Uterus (tissue), 4 donors: ENCODE measurements around the gene TXN2. TPM values are rescaled to one million over a fixed set of nuclear protein-coding genes. Genes with fewer than 3 reads are reported as not detected.

Experiments used
- DNase-seq, 2 donors: peaks; one replicate each; pipeline ENCODE4 v3.0.0-alpha.2; 2019 to 2020
- H3K27ac ChIP-seq, 2 donors: fragments of 200-600 bp; sonication (generic); 1 replicate in 1 of 2; 2 replicates in 1 of 2; pipeline ENCODE4 v1.5.1; 2016 to 2018
- H3K27me3 ChIP-seq, 2 donors: fragments of 200-600 bp; sonication (generic); one replicate each; pipeline ENCODE4 v1.5.1; 2018 to 2019; ENCODE audit warnings: control low read depth in 1 of 2
- H3K36me3 ChIP-seq, 2 donors: fragments of 200-600 bp; sonication (generic); one replicate each; pipeline ENCODE4 v1.5.1; 2019; ENCODE audit warnings: control low read depth in 1 of 2
- H3K4me1 ChIP-seq, 2 donors: fragments of 200-600 bp; sonication (generic); one replicate each; pipeline ENCODE4 v1.5.1; 2018 to 2019; ENCODE audit warnings: control low read depth in 1 of 2
- H3K4me3 ChIP-seq, 2 donors: fragments of 200-600 bp; sonication (generic); 1 replicate in 1 of 2; 2 replicates in 1 of 2; pipeline ENCODE4 v1.5.1; 2018 to 2019; ENCODE audit warnings: mild to moderate bottlenecking in 1 of 2
- H3K9me3 ChIP-seq, 2 donors: fragments of 200-600 bp; sonication (generic); one replicate each; pipeline ENCODE4 v1.5.1; 2019; ENCODE audit warnings: control low read depth in 1 of 2
- POLR2A ChIP-seq, 2 donors: fragments of 450-650 bp; IDR thresholded peaks; one replicate each; pipeline ENCODE4 v1.6.1; 2016; ENCODE audit warnings: antibody characterized with exemption in 2 of 2, mild to moderate bottlenecking in 1 of 2, moderate library complexity in 1 of 2
- intact Hi-C: fragments of 100-400 bp; cut with DNase I; formaldehyde crosslinking; loops from one replicate; pipeline ENCODE4 v1.15.1; 2023; ENCODE audit warnings: low total_unique reads
- small RNA-seq: library from RNA; depleted of rRNA; stranded (forward); fragments of <200 nt; gene quantifications from one replicate; pipeline ENCODE3, GENCODE V24; 2016
- total RNA-seq, 4 donors: library from RNA; depleted of rRNA in 3 of 4; stranded (reverse); fragments of >200 nt in 3 of 4; gene quantifications; one replicate each; pipeline versions ENCODE4 v1.1.0 to v1.2.4, GENCODE V29; 2014 to 2023
- TF ChIP-seq, protein P1 (sequence below), 4 experiments: fragments of 200-600 bp in 2 of 4; fragments of 450-650 bp in 2 of 4; sonication (generic) in 2 of 4; IDR thresholded peaks; one replicate each; pipeline ENCODE4 v1.5.1; 2016 to 2019; ENCODE audit warnings: antibody characterized with exemption in 4 of 4, mild to moderate bottlenecking in 2 of 4, moderate library complexity in 1 of 4
- donor health status: DM: yes; HTN: yes; CAD: no.

Gene TXN2
- total RNA-seq, 4 donors from 2014 or later, result 14.4 to 56.4 (median 17.8) TPM

DNA sequence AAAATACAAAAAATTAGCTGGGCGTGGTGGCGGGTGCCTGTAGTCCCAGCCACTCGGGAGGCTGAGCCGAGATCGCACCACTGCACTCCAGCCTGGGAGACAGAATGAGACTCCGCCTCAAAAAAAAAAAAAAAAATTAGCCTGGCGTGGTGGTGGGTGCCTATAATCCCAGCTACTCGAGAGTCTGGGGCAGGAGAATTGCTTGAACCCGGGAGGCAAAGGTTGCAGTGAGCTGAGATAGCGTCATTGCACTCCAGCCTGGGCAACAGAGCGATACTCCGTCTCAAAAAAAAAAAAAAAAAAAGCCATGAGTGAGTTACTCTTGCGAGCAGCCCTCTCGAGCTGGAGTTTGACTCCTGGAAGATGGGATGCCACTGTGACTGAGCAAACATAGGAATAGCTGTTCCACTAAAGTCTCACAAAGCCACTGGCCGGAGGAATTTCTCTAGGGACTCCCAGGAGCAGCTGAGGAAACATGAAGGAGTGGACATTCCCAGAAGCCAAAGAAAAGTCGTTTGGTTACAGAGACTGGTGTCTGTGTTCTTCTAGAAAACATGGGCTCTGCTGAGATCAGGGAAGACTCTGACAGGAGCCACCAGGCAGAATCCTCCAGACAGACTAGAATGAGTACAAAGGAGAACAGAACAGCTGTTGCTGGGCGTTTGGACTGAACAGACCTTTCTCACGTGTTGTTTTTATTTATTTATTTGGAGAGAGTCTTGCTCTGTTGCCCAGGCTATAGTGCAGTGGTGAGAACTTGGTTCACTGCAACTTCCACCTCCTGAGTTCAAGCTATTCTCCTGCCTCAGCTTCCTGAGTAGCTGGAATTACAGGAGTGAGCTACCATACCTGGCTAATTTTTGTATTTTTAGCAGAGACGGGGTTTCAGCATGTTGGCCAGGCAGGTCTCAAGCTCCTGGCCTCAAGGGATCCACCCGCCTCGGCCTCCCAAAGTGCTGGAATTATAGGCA lies 61.2 kb downstream of the TXN2 start:
- Histone ChIP-seq H3K9me3 (no peaks in the 10 kb centered on the region), H3K4me3 (peak overlapping the region; percentile 14 to 29), H3K27me3 (no peaks in the 10 kb centered on the region), H3K27ac (peak overlapping the region; percentile 90 to 96), H3K36me3 (no peaks in the 10 kb centered on the region), H3K4me1 (no peaks in the 10 kb centered on the region)
- TF ChIP-seq, protein P1, sequence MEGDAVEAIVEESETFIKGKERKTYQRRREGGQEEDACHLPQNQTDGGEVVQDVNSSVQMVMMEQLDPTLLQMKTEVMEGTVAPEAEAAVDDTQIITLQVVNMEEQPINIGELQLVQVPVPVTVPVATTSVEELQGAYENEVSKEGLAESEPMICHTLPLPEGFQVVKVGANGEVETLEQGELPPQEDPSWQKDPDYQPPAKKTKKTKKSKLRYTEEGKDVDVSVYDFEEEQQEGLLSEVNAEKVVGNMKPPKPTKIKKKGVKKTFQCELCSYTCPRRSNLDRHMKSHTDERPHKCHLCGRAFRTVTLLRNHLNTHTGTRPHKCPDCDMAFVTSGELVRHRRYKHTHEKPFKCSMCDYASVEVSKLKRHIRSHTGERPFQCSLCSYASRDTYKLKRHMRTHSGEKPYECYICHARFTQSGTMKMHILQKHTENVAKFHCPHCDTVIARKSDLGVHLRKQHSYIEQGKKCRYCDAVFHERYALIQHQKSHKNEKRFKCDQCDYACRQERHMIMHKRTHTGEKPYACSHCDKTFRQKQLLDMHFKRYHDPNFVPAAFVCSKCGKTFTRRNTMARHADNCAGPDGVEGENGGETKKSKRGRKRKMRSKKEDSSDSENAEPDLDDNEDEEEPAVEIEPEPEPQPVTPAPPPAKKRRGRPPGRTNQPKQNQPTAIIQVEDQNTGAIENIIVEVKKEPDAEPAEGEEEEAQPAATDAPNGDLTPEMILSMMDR (IDR thresholded peaks at IDR 0.05), result no peak
- TF ChIP-seq POLR2A (IDR thresholded peaks at IDR 0.05), result no peak
- no peak for DNase-seq
- intact Hi-C loops, result no loop called here

DNA sequence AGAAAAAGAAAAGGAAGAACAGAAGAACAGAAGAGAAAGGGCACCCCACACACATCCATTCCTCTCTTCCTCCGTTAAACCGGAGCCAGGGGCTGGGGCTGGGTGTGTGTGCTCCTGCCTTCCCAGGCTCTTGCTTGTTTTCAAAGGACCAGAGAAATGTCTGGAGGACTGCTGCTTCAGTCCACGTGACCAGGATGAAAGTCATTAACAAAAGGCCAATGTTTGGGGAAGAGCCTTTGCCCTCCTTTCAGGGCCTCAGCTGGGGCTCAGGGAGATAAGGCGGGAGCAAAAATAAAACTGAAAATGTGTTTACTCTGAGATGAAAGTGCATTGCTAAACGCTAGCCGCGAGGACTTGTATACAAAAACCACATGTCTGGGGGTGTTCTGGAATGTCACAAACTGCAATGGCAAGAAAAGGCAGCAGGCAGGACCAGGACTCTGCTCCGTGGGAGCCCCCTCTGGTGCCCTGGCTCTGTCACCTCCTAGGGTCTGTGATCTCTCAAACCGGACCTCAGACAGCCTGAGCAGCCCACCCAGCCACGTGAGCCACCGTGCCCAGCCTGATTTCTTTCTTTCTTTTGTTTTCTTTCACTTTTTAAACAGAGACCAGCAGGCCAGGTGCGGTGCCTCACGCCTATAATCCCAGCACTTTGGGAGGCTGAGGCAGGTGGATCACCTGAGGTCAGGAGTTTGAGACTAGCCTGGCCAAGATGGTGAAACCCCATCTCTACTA lies 62.1 kb downstream of the TXN2 start:
- peak; percentile 63 to 76 for DNase-seq
- H3K4me3 ChIP-seq, result peak overlapping the region; percentile 14 to 29
- H3K36me3 ChIP-seq, result no peaks in the 10 kb centered on the region
- intact Hi-C loops, result no loop called here
- TF ChIP-seq, protein P1 (IDR thresholded peaks at IDR 0.05), result no peak
- peak; percentile 19 to 32 for TF ChIP-seq POLR2A (IDR thresholded peaks at IDR 0.05)
- no peaks in the 10 kb centered on the region for H3K4me1 ChIP-seq
- H3K27ac ChIP-seq, result peak overlapping the region; percentile 90 to 96
- no peaks in the 10 kb centered on the region for H3K27me3 ChIP-seq
- no peaks in the 10 kb centered on the region for H3K9me3 ChIP-seq

DNA sequence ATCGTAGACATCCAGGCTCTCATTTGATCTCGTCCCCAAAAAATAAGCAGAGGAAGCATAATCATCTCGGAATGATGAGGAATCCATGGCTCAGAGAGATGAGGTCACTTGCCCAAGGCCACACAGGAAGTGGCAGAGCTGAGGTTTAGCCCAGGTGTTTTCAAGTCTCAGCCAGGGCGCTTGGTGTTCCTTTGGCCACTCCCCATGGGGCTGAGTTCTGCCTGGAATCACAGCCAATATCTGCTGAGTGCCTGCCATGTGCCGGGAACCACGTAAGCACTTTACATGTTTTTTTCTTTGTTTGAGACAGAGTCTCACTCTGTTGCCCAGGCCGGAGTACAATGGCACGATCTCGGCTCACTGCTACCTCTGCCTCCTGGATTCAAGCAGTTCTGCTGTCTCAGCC lies 64.2 kb downstream of the TXN2 start:
- H3K4me1 ChIP-seq, result no peaks in the 10 kb centered on the region
- H3K4me3 ChIP-seq, result no peak overlapping the region
- TF ChIP-seq, protein P1 (IDR thresholded peaks at IDR 0.05), result no peak
- TF ChIP-seq POLR2A (IDR thresholded peaks at IDR 0.05), result no peak
- no peaks in the 10 kb centered on the region for H3K27me3 ChIP-seq
- intact Hi-C loops, result no loop called here
- H3K27ac ChIP-seq, result no peak overlapping the region
- no peaks in the 10 kb centered on the region for H3K36me3 ChIP-seq
- H3K9me3 ChIP-seq, result no peaks in the 10 kb centered on the region
- DNase-seq, result no peak

Small RNAs within 50 kb of the gene (small RNA-seq; reads per million reads assigned to genes)
- gene RF00019, result not detected

Other genes with a start within 250 kb of the TXN2 start
- gene APOL2, start 242.1 kb downstream of the TXN2 start, total RNA-seq, result 10 to 100 TPM; 15.6 to 96.2 (median 60.3) TPM
- 10 to 100 TPM in 3 of 4 donors, 1 to 10 TPM in 1; 9.8 to 89.7 (median 19.9) TPM for gene APOL1, start 228.5 kb downstream of the TXN2 start, total RNA-seq
- gene MYH9, start 93.7 kb downstream of the TXN2 start, total RNA-seq, result 1,000 to 10,000 TPM in 1 of 4 donors, 100 to 1,000 TPM in 3; 215 to 1,171 (median 400) TPM
- 10 to 100 TPM in 2 of 4 donors, 1 to 10 TPM in 1, under 1 TPM in 1; 0.29 to 24.7 (median 9.5) TPM for gene FOXRED2, start 25.4 kb upstream of the TXN2 start, total RNA-seq
- 100 to 1,000 TPM; 177 to 350 (median 297) TPM for gene EIF3D, start 47.5 kb upstream of the TXN2 start, total RNA-seq
- gene CACNG2, start 222.1 kb upstream of the TXN2 start, total RNA-seq, result not detected